ENCODE data around the gene PXDC1.

DNA sequence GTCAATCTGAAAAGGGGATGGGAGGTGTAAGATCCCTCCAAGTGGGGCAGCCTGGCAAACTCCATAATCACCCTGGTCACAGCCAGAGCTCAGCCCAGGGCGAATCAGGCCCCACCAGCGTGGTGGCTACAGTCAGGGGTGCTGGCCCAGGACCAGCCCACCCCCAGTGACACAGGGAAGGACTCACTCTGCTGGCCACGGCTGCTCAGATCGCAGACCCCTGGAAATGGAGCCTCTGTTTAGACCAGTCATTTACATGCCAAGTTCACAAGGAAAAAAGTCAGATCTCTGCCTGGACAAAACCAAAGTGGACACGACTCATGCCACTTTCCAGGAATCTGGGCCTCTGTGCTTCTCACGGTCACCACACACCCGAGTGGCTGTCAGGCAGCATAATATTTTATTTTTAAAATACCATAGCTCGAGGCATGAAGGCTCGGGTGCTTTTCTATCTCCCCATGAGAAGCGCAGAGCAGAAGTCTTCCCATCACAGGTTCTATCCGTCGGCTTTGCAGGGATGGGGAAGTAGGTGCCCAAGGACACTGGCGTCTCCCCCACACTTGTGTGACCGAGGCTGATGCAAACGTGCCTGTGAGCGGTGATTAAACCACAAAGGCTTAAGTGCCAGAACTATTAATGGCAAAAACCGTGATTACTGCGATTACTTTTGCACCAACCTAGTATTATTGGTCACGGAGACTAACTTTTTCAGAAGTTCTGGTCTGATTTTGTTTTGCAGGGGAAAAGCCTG, 13.0 kb downstream of the PXDC1 start:
- TF ChIP-seq, protein P1, sequence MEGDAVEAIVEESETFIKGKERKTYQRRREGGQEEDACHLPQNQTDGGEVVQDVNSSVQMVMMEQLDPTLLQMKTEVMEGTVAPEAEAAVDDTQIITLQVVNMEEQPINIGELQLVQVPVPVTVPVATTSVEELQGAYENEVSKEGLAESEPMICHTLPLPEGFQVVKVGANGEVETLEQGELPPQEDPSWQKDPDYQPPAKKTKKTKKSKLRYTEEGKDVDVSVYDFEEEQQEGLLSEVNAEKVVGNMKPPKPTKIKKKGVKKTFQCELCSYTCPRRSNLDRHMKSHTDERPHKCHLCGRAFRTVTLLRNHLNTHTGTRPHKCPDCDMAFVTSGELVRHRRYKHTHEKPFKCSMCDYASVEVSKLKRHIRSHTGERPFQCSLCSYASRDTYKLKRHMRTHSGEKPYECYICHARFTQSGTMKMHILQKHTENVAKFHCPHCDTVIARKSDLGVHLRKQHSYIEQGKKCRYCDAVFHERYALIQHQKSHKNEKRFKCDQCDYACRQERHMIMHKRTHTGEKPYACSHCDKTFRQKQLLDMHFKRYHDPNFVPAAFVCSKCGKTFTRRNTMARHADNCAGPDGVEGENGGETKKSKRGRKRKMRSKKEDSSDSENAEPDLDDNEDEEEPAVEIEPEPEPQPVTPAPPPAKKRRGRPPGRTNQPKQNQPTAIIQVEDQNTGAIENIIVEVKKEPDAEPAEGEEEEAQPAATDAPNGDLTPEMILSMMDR (IDR thresholded peaks at IDR 0.05) = no peak
- TF ChIP-seq POLR2A (IDR thresholded peaks at IDR 0.05) (no peak), POLR2AphosphoS5 (IDR thresholded peaks at IDR 0.05; ENCODE audit: insufficient read depth in 1 of 2, low read depth in 1 of 2) (no peak)
